ENCODE results near the gene CDH4. TPM values are rescaled to one million over a fixed set of nuclear protein-coding genes. Genes with fewer than 3 reads are reported as not detected.

CDH4 gene
- total and polyA plus RNA-seq, 7 donors: under 0.01 to 0.06 TPM; not detected in 5

GRCh38 chr20:61535091-61535490 is 283.0 kb downstream of the CDH4 start:
- Histone ChIP-seq H3K27me3 (no peaks in the 10 kb centered on the region), H3K36me3 (no peaks in the 10 kb centered on the region), H3K4me1 (no peaks in the 10 kb centered on the region), H3K27ac (no peak overlapping the region), H3K9me3 (no peaks in the 10 kb centered on the region), H3K4me3 (no peak overlapping the region)
- intact Hi-C loops (cut with DNase I): no loop called here
- no peak for DNase-seq
- WGBS, 2 donors: 84 to 89% methylated on average over 10 of the region's 10 CpGs
- TF ChIP-seq, protein P1, sequence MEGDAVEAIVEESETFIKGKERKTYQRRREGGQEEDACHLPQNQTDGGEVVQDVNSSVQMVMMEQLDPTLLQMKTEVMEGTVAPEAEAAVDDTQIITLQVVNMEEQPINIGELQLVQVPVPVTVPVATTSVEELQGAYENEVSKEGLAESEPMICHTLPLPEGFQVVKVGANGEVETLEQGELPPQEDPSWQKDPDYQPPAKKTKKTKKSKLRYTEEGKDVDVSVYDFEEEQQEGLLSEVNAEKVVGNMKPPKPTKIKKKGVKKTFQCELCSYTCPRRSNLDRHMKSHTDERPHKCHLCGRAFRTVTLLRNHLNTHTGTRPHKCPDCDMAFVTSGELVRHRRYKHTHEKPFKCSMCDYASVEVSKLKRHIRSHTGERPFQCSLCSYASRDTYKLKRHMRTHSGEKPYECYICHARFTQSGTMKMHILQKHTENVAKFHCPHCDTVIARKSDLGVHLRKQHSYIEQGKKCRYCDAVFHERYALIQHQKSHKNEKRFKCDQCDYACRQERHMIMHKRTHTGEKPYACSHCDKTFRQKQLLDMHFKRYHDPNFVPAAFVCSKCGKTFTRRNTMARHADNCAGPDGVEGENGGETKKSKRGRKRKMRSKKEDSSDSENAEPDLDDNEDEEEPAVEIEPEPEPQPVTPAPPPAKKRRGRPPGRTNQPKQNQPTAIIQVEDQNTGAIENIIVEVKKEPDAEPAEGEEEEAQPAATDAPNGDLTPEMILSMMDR (IDR thresholded peaks at IDR 0.05): no peak
- TF ChIP-seq EP300 (IDR thresholded peaks at IDR 0.05) (no peak), POLR2A (IDR thresholded peaks at IDR 0.05) (no peak), POLR2AphosphoS5 (IDR thresholded peaks at IDR 0.05) (no peak)

DNA sequence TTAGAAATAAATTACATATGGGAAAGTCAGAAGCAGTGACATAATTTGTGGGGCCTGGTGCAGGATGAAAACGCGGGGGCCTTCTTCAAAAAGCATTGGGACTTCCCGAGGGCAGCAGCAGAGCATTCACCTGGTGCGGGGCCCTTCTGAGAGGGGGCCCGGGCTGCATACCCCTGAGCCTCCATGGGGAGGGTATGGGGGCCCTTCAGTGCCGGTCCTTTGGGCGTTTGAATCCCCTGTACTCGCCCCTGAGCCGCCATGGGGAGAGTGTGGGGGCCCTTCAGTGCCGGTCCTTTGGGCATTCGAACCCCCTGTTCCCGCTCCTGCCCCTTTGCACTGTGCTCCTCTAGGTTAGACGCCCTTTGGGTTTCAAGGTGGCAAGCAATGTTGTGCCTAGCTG is 283.5 kb downstream of the CDH4 start:
- H3K27ac ChIP-seq: no peak overlapping the region
- intact Hi-C loops (cut with DNase I): no loop called here
- TF ChIP-seq POLR2AphosphoS5 (IDR thresholded peaks at IDR 0.05) (no peak), EP300 (IDR thresholded peaks at IDR 0.05) (no peak), POLR2A (IDR thresholded peaks at IDR 0.05) (no peak)
- TF ChIP-seq, protein P1 (IDR thresholded peaks at IDR 0.05): no peak
- WGBS, 2 donors: 84 to 87% methylated on average over 13 of the region's 13 CpGs
- no peaks in the 10 kb centered on the region for H3K36me3 ChIP-seq
- H3K4me3 ChIP-seq: no peak overlapping the region
- DNase-seq: no peak
- no peaks in the 10 kb centered on the region for H3K9me3 ChIP-seq
- no peaks in the 10 kb centered on the region for H3K4me1 ChIP-seq
- no peaks in the 10 kb centered on the region for H3K27me3 ChIP-seq

DNA sequence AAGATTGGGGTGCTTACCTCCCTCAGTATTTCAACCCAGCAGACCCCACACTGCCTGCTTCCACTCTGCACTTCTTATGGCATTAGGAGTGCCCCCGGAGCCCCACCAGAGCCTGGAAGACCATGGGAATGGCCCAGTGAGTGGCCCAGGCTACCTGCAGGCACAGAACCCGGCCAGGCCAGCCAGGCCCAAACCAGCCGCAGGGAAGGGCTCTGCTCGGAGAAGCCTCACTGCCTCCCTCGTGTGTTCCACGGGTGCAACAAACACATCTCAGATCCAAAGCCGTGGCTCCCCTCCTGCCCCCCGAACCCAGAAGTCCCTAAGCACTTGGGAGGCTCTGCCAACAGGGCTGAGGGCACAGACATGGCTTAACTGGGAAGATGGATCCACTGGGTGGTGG is 283.9 kb downstream of the CDH4 start:
- intact Hi-C loops (cut with DNase I): no loop called here
- Histone ChIP-seq H3K4me1 (no peaks in the 10 kb centered on the region), H3K36me3 (no peaks in the 10 kb centered on the region), H3K9me3 (no peaks in the 10 kb centered on the region), H3K27ac (no peak overlapping the region), H3K27me3 (no peaks in the 10 kb centered on the region), H3K4me3 (no peak overlapping the region)
- 63 to 78% methylated on average over 8 of the region's 8 CpGs for WGBS, 2 donors
- DNase-seq: no peak
- TF ChIP-seq EP300 (IDR thresholded peaks at IDR 0.05) (no peak), POLR2A (IDR thresholded peaks at IDR 0.05) (no peak), POLR2AphosphoS5 (IDR thresholded peaks at IDR 0.05) (no peak)

GRCh38 chr20:61536671-61537070 is 284.6 kb downstream of the CDH4 start:
- H3K4me1 ChIP-seq: no peaks in the 10 kb centered on the region
- intact Hi-C loops (cut with DNase I): no loop called here
- H3K27ac ChIP-seq: no peak overlapping the region
- H3K9me3 ChIP-seq: no peaks in the 10 kb centered on the region
- WGBS, 2 donors: 85 to 89% methylated on average over 9 of the region's 9 CpGs
- H3K4me3 ChIP-seq: no peak overlapping the region
- no peaks in the 10 kb centered on the region for H3K36me3 ChIP-seq
- no peak for DNase-seq
- peaks cover 0 to under 1% (median 0%) of the 10 kb centered on the region in 3 donors for H3K27me3 ChIP-seq
- TF ChIP-seq, protein P1 (IDR thresholded peaks at IDR 0.05): no peak
- TF ChIP-seq POLR2AphosphoS5 (IDR thresholded peaks at IDR 0.05) (no peak), EP300 (IDR thresholded peaks at IDR 0.05) (no peak), POLR2A (IDR thresholded peaks at IDR 0.05) (no peak)

- no peak for DNase-seq
- intact Hi-C loops (cut with DNase I): no loop called here
Observed at GRCh38 chr20:61537239-61538182, 285.4 kb downstream of the CDH4 start.

More at GRCh38 chr20:61537239-61538182, 285.4 kb downstream of the CDH4 start:
- no peak overlapping the region for H3K27ac ChIP-seq
- no peaks in the 10 kb centered on the region for H3K9me3 ChIP-seq
- no peak for TF ChIP-seq POLR2A (IDR thresholded peaks at IDR 0.05)
- TF ChIP-seq, protein P1 (IDR thresholded peaks at IDR 0.05): no peak
- TF ChIP-seq POLR2AphosphoS5 (IDR thresholded peaks at IDR 0.05): no peak
- TF ChIP-seq EP300 (IDR thresholded peaks at IDR 0.05): no peak
- peaks cover 0 to 7% (median 0%) of the 10 kb centered on the region in 3 donors for H3K27me3 ChIP-seq
- no peaks in the 10 kb centered on the region for H3K36me3 ChIP-seq
- no peaks in the 10 kb centered on the region for H3K4me1 ChIP-seq
- WGBS, 2 donors: 81 to 84% methylated on average over 25 of the region's 25 CpGs
- H3K4me3 ChIP-seq: no peak overlapping the region

Measured in sigmoid colon (tissue), 7 donors.